NCI-H2029 (cell line): ENCODE data around the gene NME4.
"Not testable (repeated sequence)": the region's sequence is repeated elsewhere in the genome, so short reads cannot be mapped to it uniquely, and the experiment has no call there.

Source experiments
- DNase-seq: peaks from one replicate; lab custom pipeline; 2025; lab: John Stamatoyannopoulos, UW

Gene NME4

GRCh38 chr16:397135-397661 is at the start of gene NME4:
Gene NME4 (plus strand): TSS chr16:397199. CDS start chr16:397223, 24 bp downstream.
- DNase-seq = no peak

GRCh38 chr16:347203-347602 is 49.8 kb upstream of the NME4 start:
- no peak for DNase-seq

- not testable (repeated sequence) for DNase-seq
Measured at GRCh38 chr16:348495-348894, 48.5 kb upstream of the NME4 start.

DNA sequence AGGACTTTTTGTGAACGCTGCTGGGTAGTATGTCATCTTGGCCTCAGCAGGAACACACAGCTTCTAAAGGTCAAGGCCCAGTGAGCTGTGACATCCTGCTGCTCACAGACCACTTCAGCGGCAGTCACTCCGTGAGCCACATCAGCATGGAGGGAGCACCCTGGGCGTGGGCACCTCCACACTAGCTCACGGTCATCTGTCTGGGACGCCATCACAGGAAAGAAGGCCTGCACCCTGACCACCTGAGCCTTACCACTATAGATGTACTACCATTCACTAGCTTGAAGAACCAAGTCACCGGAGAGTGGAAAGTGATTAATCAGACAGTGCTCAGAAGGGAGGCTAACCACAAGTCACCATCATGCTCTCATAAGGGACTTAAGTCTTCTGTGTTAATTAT is 47.8 kb upstream of the NME4 start:
- DNase-seq = no peak

DNA sequence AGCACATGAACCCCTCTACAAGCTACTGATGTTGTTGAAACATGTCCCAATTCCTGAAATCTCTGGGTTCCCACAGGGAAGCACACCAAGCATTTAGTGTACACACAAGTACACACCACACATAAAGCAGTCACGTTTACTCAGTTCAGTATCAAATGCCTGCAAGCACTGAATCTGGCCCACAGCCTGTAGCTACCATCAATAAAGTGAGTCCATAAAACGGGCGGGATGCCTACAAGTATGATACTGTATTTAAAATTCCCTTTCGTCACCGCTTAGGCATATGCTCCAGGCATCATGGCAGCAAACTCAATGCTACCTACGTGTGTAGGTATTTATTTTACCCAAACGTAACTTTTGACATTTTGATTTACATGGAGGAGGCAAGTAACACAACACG is 46.8 kb upstream of the NME4 start:
- no peak for DNase-seq

DNA sequence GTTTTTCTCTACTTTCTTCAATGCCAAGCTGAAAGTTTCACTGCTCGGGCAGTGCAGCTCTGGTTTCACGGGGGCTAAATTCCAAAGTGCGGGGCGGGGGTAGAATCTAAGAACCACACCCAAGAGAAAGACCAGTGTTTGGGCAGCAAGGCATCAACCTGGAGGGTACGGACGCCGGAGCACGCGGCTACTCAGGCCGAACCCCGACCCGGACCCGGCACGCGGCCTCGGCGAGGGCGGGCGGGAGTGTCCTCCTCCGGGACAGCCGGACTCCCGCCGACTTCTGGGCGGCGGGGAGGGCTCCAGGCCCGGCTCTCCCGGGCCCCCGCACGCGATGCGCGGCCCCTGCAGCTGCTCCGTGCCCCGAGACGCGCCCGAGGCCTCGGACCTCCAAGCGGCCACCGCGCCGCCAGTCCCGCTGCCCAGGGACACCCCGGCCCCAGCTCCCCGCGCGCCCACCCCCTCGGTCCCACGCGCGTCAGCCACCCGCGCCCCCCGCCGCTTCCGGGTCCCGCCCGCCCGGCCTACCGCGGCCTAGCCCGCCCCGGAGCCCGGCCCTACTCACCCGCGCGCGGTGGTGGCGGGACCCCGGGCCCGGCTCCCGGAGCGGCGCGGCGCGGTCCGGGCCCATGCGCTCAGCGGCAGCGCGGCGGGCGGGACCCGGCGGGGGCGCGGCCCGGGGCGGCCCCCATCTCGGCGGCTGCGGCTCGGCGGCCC is 45.0 kb upstream of the NME4 start:
- no peak for DNase-seq

DNA sequence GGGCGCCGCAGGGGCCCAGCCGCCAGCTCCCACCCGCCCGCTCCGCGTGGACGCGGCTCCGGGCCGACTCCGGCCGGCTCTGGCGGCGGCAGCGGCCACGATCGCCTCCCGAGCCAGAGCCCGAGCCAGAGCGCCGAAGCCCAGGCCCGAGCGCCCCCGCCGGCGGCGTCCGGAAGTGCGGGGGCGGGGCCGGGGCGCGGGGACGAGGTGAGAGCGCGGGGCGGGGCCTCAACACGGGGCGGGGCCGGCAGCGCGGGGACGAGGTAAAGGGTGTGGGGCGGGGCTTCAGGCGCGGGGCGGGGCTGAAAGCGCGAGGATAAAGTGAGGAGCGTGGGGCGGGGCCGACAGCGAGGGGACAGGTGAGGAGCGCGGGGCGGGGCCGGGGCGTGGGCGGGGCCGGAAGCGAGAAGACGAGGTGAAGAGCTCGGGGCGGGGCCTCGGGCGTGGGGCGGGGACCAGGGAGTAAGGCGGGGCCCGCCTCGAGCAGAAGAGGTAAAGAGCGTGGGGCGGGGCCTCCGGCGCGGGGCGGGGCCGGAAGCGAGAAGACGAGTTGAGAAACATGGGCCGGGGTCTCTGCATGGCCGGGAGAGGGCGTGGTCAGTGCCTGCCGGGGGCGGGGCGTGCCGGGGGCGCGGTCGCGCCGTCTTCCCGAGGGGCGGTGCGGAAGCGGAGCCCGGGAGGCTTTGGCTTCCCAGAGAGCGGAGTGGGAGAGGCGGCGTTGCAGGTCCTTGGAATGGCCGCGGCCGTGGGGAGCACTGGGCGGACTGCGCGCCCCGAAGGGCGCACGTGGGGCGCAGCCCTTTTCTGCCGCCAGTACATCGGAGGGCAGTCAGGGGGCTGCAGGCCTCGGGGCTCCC is 44.2 kb upstream of the NME4 start, which contains the start of gene AXIN1:
AXIN1 (minus strand) TSS at position 177 of the 857 bp plus-strand sequence. CDS start 5,698 bp downstream, outside the sequence.
- peak; percentile 97 for DNase-seq

DNA sequence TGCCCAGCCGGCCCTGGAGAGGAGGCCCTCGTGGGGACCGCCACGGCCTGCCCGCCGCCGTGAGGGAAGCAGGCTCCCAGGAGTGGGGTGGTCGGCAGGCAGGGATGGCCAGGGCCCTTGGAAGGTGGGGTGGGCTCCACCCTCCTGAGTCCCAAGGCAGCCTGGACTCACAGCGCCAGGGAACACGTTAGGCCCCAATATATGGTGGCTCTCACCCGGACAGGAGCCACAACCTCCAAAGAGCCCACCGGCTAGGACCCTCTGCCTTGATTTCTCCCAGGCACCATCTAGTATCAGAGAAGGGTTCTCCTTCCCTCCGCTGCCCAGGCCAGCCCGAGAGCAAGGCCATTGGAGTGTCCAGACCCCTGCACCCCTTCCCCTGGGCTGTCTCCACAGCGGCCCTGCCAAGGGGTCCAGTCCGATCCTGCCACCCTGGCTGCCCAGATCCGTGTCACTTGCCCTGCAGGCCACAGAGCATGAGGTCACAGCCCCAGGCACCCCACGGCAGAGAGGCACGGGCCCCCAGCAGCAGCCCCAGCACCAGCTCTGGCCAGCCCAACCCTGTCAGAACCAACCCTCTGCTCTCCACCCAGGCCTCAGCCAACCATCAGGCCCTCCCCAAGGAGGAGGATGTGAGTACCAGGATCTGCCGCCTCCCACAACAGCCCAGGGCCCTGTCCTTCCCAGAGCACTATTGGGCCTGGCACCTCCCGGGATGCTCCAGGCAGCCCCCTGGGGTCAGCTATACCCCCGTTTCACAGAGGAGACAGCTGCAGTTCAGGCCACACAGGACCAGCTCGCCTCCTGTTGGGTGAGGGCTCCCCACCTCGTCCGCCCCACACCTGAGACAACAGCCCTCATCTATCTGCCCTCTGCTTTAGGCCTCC is 43.4 kb upstream of the NME4 start:
- DNase-seq = no peak

DNA sequence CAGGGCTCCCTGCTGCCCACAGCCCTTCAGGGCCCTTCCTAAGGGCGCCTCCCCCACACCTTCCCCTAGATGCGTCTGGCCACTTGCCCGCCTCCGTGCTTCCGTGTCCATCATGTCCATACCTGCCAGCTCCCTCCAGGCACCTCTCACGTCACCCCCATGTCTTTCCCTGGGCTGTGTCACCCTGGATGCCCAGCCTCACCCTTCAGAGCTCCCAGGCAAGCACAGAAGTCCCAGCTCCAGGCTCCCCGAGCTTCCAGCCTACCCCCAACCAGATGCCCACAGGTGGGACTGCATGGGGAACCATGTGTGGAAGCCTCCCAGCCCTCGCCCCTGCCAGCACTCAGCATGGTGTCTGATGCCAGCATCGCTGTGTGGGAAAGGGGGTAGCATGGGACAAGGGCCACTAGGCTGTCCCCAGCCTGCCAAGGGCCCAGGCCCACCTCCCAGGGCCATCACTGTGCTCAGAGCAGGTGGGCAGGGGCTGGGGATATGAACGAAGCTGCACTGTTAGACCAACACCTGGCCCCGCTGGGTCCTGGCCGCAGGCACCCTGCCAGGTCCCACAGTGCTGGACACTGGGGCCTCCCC is 42.6 kb upstream of the NME4 start:
- no peak for DNase-seq

- no peak for DNase-seq
Measured at GRCh38 chr16:354971-355461, 42.0 kb upstream of the NME4 start.

- no peak for DNase-seq
Measured at GRCh38 chr16:356741-357140, 40.3 kb upstream of the NME4 start.

- DNase-seq = no peak
Measured at GRCh38 chr16:359067-359763, 37.8 kb upstream of the NME4 start.

GRCh38 chr16:359871-360697 is 36.9 kb upstream of the NME4 start:
- DNase-seq = no peak

GRCh38 chr16:360698-361336 is 36.2 kb upstream of the NME4 start:
- no peak for DNase-seq

DNA sequence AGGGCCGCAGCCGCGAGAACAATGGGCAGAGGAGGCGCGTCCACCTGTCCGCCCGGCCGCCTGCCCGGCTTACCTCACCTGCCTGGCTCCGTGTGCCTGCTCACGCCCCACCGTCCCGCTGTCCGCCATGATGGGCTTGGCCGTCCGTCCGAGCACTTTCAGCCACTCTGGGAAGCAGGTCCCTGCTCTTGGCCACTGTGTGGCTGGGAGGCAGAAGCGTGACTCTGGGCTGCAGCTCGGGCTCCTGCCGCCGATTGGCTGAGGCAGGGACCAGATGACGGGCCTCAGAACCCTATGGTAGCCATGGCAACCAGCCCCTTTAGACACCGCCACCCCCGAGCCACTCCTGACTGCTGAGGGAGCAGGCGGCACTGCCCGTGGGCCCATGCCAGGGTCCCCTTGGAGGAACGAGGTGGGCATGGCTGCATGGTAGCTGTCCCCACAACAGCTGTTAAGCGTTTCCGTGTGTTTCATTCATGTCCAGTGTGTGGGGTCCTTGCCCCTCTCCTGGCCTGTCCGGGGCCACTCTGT is 35.6 kb upstream of the NME4 start:
- DNase-seq = no peak

DNA sequence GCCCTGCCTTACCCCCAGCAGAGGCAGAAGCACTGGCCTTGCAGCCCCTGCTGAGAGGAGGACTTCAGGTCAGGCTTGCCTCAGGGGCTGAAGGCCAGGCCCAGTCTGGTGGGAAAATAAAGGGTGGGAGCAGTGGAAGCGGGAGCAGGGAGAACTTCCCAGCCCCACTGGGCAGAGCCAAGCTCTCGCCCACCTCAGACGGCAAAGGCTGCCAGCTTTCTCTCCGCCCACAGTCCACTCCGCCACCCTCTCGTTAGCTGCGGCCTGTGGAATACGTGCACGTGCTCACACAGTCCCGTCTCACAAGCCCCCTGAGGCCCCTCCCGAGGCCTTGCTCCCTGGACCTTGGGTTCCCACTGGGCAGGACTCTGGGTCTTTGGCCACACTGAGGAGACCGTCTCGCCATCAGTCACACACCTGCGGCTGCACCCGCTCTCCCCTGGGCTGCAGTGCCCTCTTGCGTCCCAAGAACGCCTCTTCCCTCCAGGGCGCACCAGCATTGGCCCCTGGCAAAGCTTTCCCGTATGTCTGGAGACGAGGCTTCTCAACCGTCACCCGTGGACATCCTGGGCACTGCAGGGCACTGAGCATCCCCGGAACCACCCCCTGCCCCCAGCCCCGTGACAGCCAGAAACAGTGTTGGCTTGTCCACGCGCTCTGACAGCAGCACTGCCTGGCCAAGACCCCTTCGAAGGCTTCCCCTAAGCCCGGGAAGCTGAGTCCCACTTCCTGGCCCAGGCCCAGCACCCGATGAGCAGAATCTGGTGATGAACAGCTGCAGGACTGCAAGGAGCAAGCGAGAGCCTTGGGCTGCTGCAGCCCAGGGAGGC is 34.9 kb upstream of the NME4 start:
- DNase-seq = peak; percentile 59

DNA sequence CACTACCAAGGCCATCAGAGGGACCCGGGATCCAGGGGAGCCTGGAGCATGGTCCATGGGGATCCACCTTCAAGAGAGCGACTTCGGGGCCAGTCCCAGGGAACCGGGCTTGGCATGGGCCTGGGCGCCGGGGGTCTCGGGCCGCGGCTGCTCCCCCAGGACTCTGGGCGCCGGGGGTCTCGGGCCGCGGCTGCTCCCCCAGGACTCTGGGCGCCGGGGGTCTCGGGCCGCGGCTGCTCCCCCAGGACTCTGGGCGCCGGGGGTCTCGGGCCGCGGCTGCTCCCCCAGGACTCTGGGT is 34.3 kb upstream of the NME4 start:
- DNase-seq = not testable (repeated sequence)

DNA sequence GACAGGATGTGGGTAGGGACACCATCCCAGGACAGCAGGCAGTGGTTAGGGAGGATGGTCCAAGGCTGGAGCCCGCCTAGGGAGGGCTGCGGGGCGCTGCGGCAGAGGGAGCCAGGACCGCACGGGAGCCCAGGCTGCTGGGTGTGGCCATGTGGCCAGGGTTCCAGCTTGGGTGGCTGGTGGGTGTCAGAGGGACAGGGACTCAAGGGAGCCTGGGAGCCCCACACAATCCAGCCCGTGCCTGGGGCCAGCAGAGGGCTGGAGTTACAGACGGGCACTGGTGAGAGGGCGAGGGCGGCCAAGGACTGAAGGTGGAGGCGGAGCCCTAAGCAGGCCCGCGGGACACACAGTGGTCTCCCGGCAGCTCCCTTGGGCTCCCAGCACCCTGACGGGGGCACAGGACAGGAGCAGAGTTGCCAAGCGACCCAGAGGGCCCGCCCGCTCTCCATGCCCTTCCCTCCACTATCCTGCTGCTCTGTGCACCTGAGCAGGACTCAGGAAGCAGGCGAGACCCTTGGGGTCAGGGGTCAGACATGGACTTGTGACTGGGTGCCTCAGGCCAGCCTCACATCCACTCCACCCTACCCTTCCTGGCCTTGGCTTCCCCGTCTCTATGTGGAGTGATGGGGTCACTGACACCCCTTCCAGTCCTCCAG is 33.8 kb upstream of the NME4 start:
- no peak for DNase-seq
